B cell (primary cell): ENCODE measurements around the gene PCDHB3. TPM values are rescaled to one million over a fixed set of nuclear protein-coding genes. Genes with fewer than 3 reads are reported as not detected.
"Not testable (repeated sequence)": the region's sequence is repeated elsewhere in the genome, so short reads cannot be mapped to it uniquely, and the experiment has no call there.

Source experiments
- ATAC-seq: fragments of 200-7000 bp; cut with Tn5 transposase; one replicate; pipeline ENCODE4 v1.10.0; 2021; ENCODE audit warnings: low read depth, mild to moderate bottlenecking, moderate number of reproducible peaks, moderate library complexity
- CTCF ChIA-PET: fragments of 350-600 bp; sonication (Branson Sonifier 250); formaldehyde crosslinking; loops from one replicate; lab custom pipeline; 2021; ENCODE audit warnings: antibody characterized with exemption, inconsistent platforms; lab: Charles Lee
- POLR2A ChIA-PET: fragments of 350-600 bp; sonication (Branson Sonifier 250); formaldehyde crosslinking; loops from one replicate; lab custom pipeline; 2021; ENCODE audit warnings: antibody characterized with exemption; lab: Charles Lee
- DNase-seq: peaks from one replicate; pipeline ENCODE4 v3.0.0; 2013
- H2AFZ ChIP-seq: 2 replicates; pipeline ENCODE4 v1.6.1; 2012; ENCODE audit warnings: mild to moderate bottlenecking, low read depth, low read length; ENCODE audit not compliant: insufficient read depth, poor library complexity, severe bottlenecking
- H3K27ac ChIP-seq, 2 donors: 1 replicate in 1 of 2; 2 replicates in 1 of 2; pipeline ENCODE4 v1.5.1; 2012 to 2013; ENCODE audit warnings: low read length in 2 of 2, mild to moderate bottlenecking in 2 of 2, moderate library complexity in 1 of 2
- H3K27me3 ChIP-seq, 4 experiments: fragments of 200-600 bp in 1 of 4; sonication (generic) in 1 of 4; replicated peaks in 1 of 4; 1 replicate in 2 of 4; 2 replicates in 2 of 4; pipeline versions ENCODE4 v1.6.1 to v1.7.0; 2013 to 2016; ENCODE audit warnings: low read length in 3 of 4, mild to moderate bottlenecking in 2 of 4, mixed read lengths in 1 of 4, moderate library complexity in 1 of 4; ENCODE audit not compliant: insufficient read depth in 4 of 4, control insufficient read depth in 3 of 4; ENCODE audit errors: control extremely low read depth in 1 of 4
- H3K36me3 ChIP-seq, 2 experiments: replicated peaks in 1 of 2; 1 replicate in 1 of 2; 2 replicates in 1 of 2; pipeline versions ENCODE4 v1.6.1 to v1.7.1; 2013; ENCODE audit warnings: low read length in 1 of 2; ENCODE audit not compliant: insufficient read depth in 2 of 2, control insufficient read depth in 1 of 2; ENCODE audit errors: control extremely low read depth in 1 of 2, extremely low read depth in 1 of 2
- H3K4me1 ChIP-seq, 2 donors: fragments of 200-600 bp in 1 of 2; sonication (generic) in 1 of 2; 1 replicate in 1 of 2; 2 replicates in 1 of 2; pipeline versions ENCODE4 v1.5.1 to v1.6.1; 2013 to 2017; ENCODE audit warnings: low read length in 2 of 2; ENCODE audit not compliant: control insufficient read depth in 2 of 2, insufficient read depth in 2 of 2
- H3K4me2 ChIP-seq: replicated peaks from 2 replicates; pipeline ENCODE3; 2012; ENCODE audit warnings: mild to moderate bottlenecking, low read depth, low read length; ENCODE audit not compliant: poor library complexity, severe bottlenecking
- H3K4me3 ChIP-seq, 5 experiments: fragments of 200-600 bp in 1 of 5; sonication (generic) in 1 of 5; 1 replicate in 3 of 5; 2 replicates in 2 of 5; pipeline versions ENCODE4 v1.5.1 to v1.7.0; 2011 to 2016; ENCODE audit warnings: low read length in 4 of 5, mild to moderate bottlenecking in 4 of 5, low read depth in 2 of 5, control low read depth in 1 of 5, moderate library complexity in 1 of 5; ENCODE audit not compliant: insufficient read depth in 1 of 5; ENCODE audit errors: control extremely low read depth in 1 of 5, extremely low read depth in 1 of 5
- H3K79me2 ChIP-seq: fragments of 200-600 bp; sonication (generic); one replicate; pipeline ENCODE4 v1.6.0; 2016; ENCODE audit warnings: low read length; ENCODE audit not compliant: control insufficient read depth, insufficient read depth
- H3K9ac ChIP-seq: fragments of 200-600 bp; sonication (generic); 2 replicates; pipeline ENCODE4 v1.6.1; 2017; ENCODE audit warnings: mild to moderate bottlenecking, low read length, moderate library complexity
- H3K9me3 ChIP-seq, 3 donors: one replicate each; pipeline versions ENCODE4 v1.6.1 to v1.7.1; 2013; ENCODE audit warnings: low read length in 2 of 3; ENCODE audit not compliant: control insufficient read depth in 2 of 3, insufficient read depth in 1 of 3; ENCODE audit errors: control extremely low read depth in 1 of 3
- H4K20me1 ChIP-seq: 2 replicates; pipeline ENCODE4 v1.6.0; 2012; ENCODE audit warnings: mild to moderate bottlenecking, low read length; ENCODE audit not compliant: insufficient read depth, control insufficient read depth, poor library complexity, severe bottlenecking
- H3K27ac Mint-ChIP-seq: one replicate; pipeline ENCODE4 v1.8.0; 2021; ENCODE audit warnings: mixed read lengths
- H3K27me3 Mint-ChIP-seq: one replicate; pipeline ENCODE4 v1.8.0; 2021; ENCODE audit warnings: mixed read lengths
- H3K4me1 Mint-ChIP-seq: one replicate; pipeline ENCODE4 v1.8.0; 2021; ENCODE audit warnings: mixed read lengths
- H3K4me3 Mint-ChIP-seq: one replicate; pipeline ENCODE4 v1.8.0; 2021; ENCODE audit warnings: mixed read lengths
- H3K9me3 Mint-ChIP-seq: one replicate; pipeline ENCODE4 v1.8.0; 2022; ENCODE audit warnings: mixed read lengths; ENCODE audit not compliant: insufficient read depth
- CTCF ChIP-seq: fragments of 200-600 bp; IDR thresholded peaks from one replicate; pipeline ENCODE4 v1.8.0; 2022; ENCODE audit warnings: antibody characterized with exemption, mild to moderate bottlenecking
- EZH2 ChIP-seq: IDR thresholded peaks from 2 replicates; pipeline ENCODE4 v1.6.1; 2012; ENCODE audit warnings: borderline replicate concordance, low read depth, mild to moderate bottlenecking, moderate library complexity, low read length; ENCODE audit not compliant: insufficient read depth, poor library complexity, severe bottlenecking
- WGBS: methylation state at CpG from one replicate; pipeline ENCODE4 v1.1.5; 2013; ENCODE audit warnings: missing lambda C conversion rate; ENCODE audit not compliant: insufficient coverage; 5-methylcytosine and 5-hydroxymethylcytosine counted together
- intact Hi-C: fragments of 100-400 bp; cut with micrococcal nuclease; formaldehyde crosslinking; loops from one replicate; pipeline ENCODE4 v1.10.0; 2022
- polyA plus RNA-seq: library from polyadenylated mRNA; depleted of rRNA; stranded (reverse); fragments of >200 nt; gene quantifications from 2 replicates; pipeline ENCODE4 v1.2.3, GENCODE V29; 2012
- total RNA-seq, 2 donors: library from RNA; stranded (reverse); fragments of 120-200 nt in 1 of 2; gene quantifications; 1 replicate in 1 of 2; 2 replicates in 1 of 2; pipeline versions ENCODE4 v1.2.3 to v1.2.4, GENCODE V29; 2013 to 2022

Gene PCDHB3
- total and polyA plus RNA-seq, 2 donors (not counting 1 experiment from before 2014, with no cell fraction given), result not detected

GRCh38 chr5:141101059-141101458 is 786 bp downstream of the PCDHB3 start:
- DNase-seq (no peak), ATAC-seq (no peak)
- 58% methylated on average over 16 of the region's 20 CpGs for WGBS
- Mint-ChIP-seq H3K27ac (no peak overlapping the region), H3K9me3 (peaks cover 3% of the 10 kb centered on the region), H3K27me3 (peaks cover 9% of the 10 kb centered on the region), H3K4me3 (no peak overlapping the region), H3K4me1 (no peaks in the 10 kb centered on the region)
- peaks cover 0 to 23% (median 2%) of the 10 kb centered on the region in 3 donors for H3K9me3 ChIP-seq
- no peak overlapping the region for H3K27ac ChIP-seq
- TF ChIP-seq CTCF, result no peak
- TF ChIP-seq EZH2, result no peak
- intact Hi-C loops, result no loop called here
- no peaks in the 10 kb centered on the region for H4K20me1 ChIP-seq
- H3K9ac ChIP-seq, result no peak overlapping the region
- H3K4me1 ChIP-seq, result no peaks in the 10 kb centered on the region
- no peak overlapping the region for H2AFZ ChIP-seq
- peaks cover 0 to 6% (median 3%) of the 10 kb centered on the region in 4 experiments for H3K27me3 ChIP-seq
- ChIA-PET POLR2A (no interaction called here), CTCF (no interaction called here)
- no peak overlapping the region for H3K4me3 ChIP-seq
- no peaks in the 10 kb centered on the region for H3K36me3 ChIP-seq
- no peak overlapping the region for H3K4me2 ChIP-seq
- no peaks in the 10 kb centered on the region for H3K79me2 ChIP-seq

- H3K27me3 Mint-ChIP-seq, result not testable (repeated sequence)
Observed at GRCh38 chr5:141102070-141102469, 1.8 kb downstream of the PCDHB3 start.

GRCh38 chr5:141102471-141102870 is 2.2 kb downstream of the PCDHB3 start:
- H3K9ac ChIP-seq, H3K27me3 ChIP-seq, ATAC-seq, CTCF ChIA-PET, H3K27ac Mint-ChIP-seq, H2AFZ ChIP-seq, H4K20me1 ChIP-seq, POLR2A ChIA-PET, H3K4me1 Mint-ChIP-seq, H3K36me3 ChIP-seq, H3K4me3 ChIP-seq, H3K9me3 Mint-ChIP-seq, H3K4me3 Mint-ChIP-seq, H3K79me2 ChIP-seq, H3K4me1 ChIP-seq, DNase-seq, H3K4me2 ChIP-seq, H3K27ac ChIP-seq, intact Hi-C loops: not testable (repeated sequence)
- 55% methylated on average over 8 of the region's 38 CpGs for WGBS
- peaks cover 12% of the 10 kb centered on the region for H3K27me3 Mint-ChIP-seq
- peaks cover 0 to 23% (median 2%) of the 10 kb centered on the region in 3 donors for H3K9me3 ChIP-seq

More at GRCh38 chr5:141102070-141102469, 1.8 kb downstream of the PCDHB3 start:
- H3K4me2 ChIP-seq, intact Hi-C loops, H2AFZ ChIP-seq, POLR2A ChIA-PET, H3K27me3 ChIP-seq, H3K4me3 Mint-ChIP-seq, H3K79me2 ChIP-seq, H3K27ac ChIP-seq, H3K36me3 ChIP-seq, CTCF ChIA-PET, H3K9ac ChIP-seq, H3K27ac Mint-ChIP-seq, H3K4me3 ChIP-seq, H3K4me1 Mint-ChIP-seq, H4K20me1 ChIP-seq, DNase-seq, ATAC-seq, H3K9me3 Mint-ChIP-seq, H3K4me1 ChIP-seq: not testable (repeated sequence)
- WGBS, result 38% methylated on average over 17 of the region's 39 CpGs
- peaks cover 0 to 23% (median 2%) of the 10 kb centered on the region in 3 donors for H3K9me3 ChIP-seq
